Measurements from ENCODE around the gene RYR3. TPM values are rescaled to one million over a fixed set of nuclear protein-coding genes. Genes with fewer than 3 reads are reported as not detected.
A peak's percentile ranks its signal among the peaks of the same experiment; 100 is the strongest.

The RYR3 gene
- total RNA-seq: 0.02 TPM
- long read RNA-seq: 0 reads

- intact Hi-C loops (cut with micrococcal nuclease): no loop called here
- peak; percentile 62 for ATAC-seq
- DNase-seq: peak; percentile 27
Observed at GRCh38 chr15:33310481-33311311, at the start of gene RYR3. TSS of gene RYR3 (plus strand) at chr15:33310967. CDS start at chr15:33311046, 79 bp downstream.

GRCh38 chr15:33262306-33262705, 48.5 kb upstream of the RYR3 start:
- intact Hi-C loops (cut with micrococcal nuclease): no loop called here
- DNase-seq (no peak), ATAC-seq (no peak)

GRCh38 chr15:33277689-33278088, 33.1 kb upstream of the RYR3 start:
- DNase-seq (no peak), ATAC-seq (no peak)
- intact Hi-C loops (cut with micrococcal nuclease): no loop called here

GRCh38 chr15:33278816-33279612, 31.8 kb upstream of the RYR3 start:
- intact Hi-C loops (cut with micrococcal nuclease): no loop called here
- DNase-seq: no peak
- no peak for ATAC-seq

- ATAC-seq (no peak), DNase-seq (no peak)
- intact Hi-C loops (cut with micrococcal nuclease): no loop called here
Observed at GRCh38 chr15:33279613-33280205, 31.1 kb upstream of the RYR3 start.

- intact Hi-C loops (cut with micrococcal nuclease): no loop called here
- DNase-seq (no peak), ATAC-seq (no peak)
Observed at GRCh38 chr15:33282226-33283020, 28.3 kb upstream of the RYR3 start.

- ATAC-seq: no peak
- intact Hi-C loops (cut with micrococcal nuclease): no loop called here
- no peak for DNase-seq
Observed at GRCh38 chr15:33283576-33283975, 27.2 kb upstream of the RYR3 start.

- DNase-seq (no peak), ATAC-seq (no peak)
- intact Hi-C loops (cut with micrococcal nuclease): no loop called here
Observed at GRCh38 chr15:33284336-33284735, 26.4 kb upstream of the RYR3 start.

- intact Hi-C loops (cut with micrococcal nuclease): loop anchor here (10.0 kb wide), 1 partner anchor 402 kb away; no protein-coding TSS in a partner anchor
- peak; percentile 71 for ATAC-seq
- peak; percentile 42 for DNase-seq
Observed at GRCh38 chr15:33292717-33293307, 18.0 kb upstream of the RYR3 start.

- ATAC-seq: peak; percentile 60
- intact Hi-C loops (cut with micrococcal nuclease): loop anchor here (10.0 kb wide), 1 partner anchor 401 kb away; no protein-coding TSS in a partner anchor
- DNase-seq: no peak
Observed at GRCh38 chr15:33293713-33294334, 16.9 kb upstream of the RYR3 start.

- intact Hi-C loops (cut with micrococcal nuclease): loop anchor here (10.0 kb wide), 1 partner anchor 399 kb away; no protein-coding TSS in a partner anchor
- ATAC-seq (no peak), DNase-seq (no peak)
Observed at GRCh38 chr15:33296050-33296449, 14.7 kb upstream of the RYR3 start.

- DNase-seq (no peak), ATAC-seq (no peak)
- intact Hi-C loops (cut with micrococcal nuclease): loop anchor here (10.0 kb wide), 1 partner anchor 398 kb away; no protein-coding TSS in a partner anchor
Observed at GRCh38 chr15:33296856-33297255, 13.9 kb upstream of the RYR3 start.

- DNase-seq (no peak), ATAC-seq (no peak)
- intact Hi-C loops (cut with micrococcal nuclease): loop anchor here (10.0 kb wide), 1 partner anchor 396 kb away; no protein-coding TSS in a partner anchor
Observed at GRCh38 chr15:33298631-33299030, 12.1 kb upstream of the RYR3 start.

- no peak for DNase-seq
- ATAC-seq: no peak
- intact Hi-C loops (cut with micrococcal nuclease): no loop called here
Observed at GRCh38 chr15:33304924-33305323, 5.8 kb upstream of the RYR3 start.

GRCh38 chr15:33309602-33310276, 1.0 kb upstream of the RYR3 start:
- ATAC-seq (peak; percentile 31), DNase-seq (no peak)
- intact Hi-C loops (cut with micrococcal nuclease): no loop called here

- no peak for DNase-seq
- no peak for ATAC-seq
- intact Hi-C loops (cut with micrococcal nuclease): no loop called here
Observed at GRCh38 chr15:33311312-33311971, 675 bp downstream of the RYR3 start.

GRCh38 chr15:33313491-33313890, 2.7 kb downstream of the RYR3 start:
- ATAC-seq: no peak
- no peak for DNase-seq
- intact Hi-C loops (cut with micrococcal nuclease): no loop called here
